Measurements from ENCODE around the gene EIF5.

Gene EIF5

GRCh38 chr14:103361867-103362266 lies 27.8 kb downstream of the EIF5 start:
- TF ChIP-seq ZFX (IDR thresholded peaks at IDR 0.05) (no peak), CTCF (conservative IDR thresholded peaks at IDR 0.05) (no peak)
- no peak overlapping the region for H3K27ac ChIP-seq

GRCh38 chr14:103362780-103363179 lies 28.7 kb downstream of the EIF5 start:
- TF ChIP-seq CTCF (conservative IDR thresholded peaks at IDR 0.05), result no peak
- no peak for TF ChIP-seq ZFX (IDR thresholded peaks at IDR 0.05)
- no peak overlapping the region for H3K27ac ChIP-seq

- TF ChIP-seq ZFX (IDR thresholded peaks at IDR 0.05) (no peak), CTCF (conservative IDR thresholded peaks at IDR 0.05) (no peak)
- H3K27ac ChIP-seq, result no peak overlapping the region
Observed at GRCh38 chr14:103366741-103367140, 32.7 kb downstream of the EIF5 start.

- no peak overlapping the region for H3K27ac ChIP-seq
- TF ChIP-seq ZFX (IDR thresholded peaks at IDR 0.05) (no peak), CTCF (conservative IDR thresholded peaks at IDR 0.05) (no peak)
Observed at GRCh38 chr14:103367995-103368394, 34.0 kb downstream of the EIF5 start.

- no peak overlapping the region for H3K27ac ChIP-seq
- no peak for TF ChIP-seq ZFX (IDR thresholded peaks at IDR 0.05)
- TF ChIP-seq CTCF (conservative IDR thresholded peaks at IDR 0.05), result no peak
Observed at GRCh38 chr14:103370087-103370486, 36.0 kb downstream of the EIF5 start.

- H3K27ac ChIP-seq, result no peak overlapping the region
- TF ChIP-seq CTCF (conservative IDR thresholded peaks at IDR 0.05), result no peak
- TF ChIP-seq ZFX (IDR thresholded peaks at IDR 0.05), result no peak
Observed at GRCh38 chr14:103372017-103372416, 38.0 kb downstream of the EIF5 start.

GRCh38 chr14:103372552-103373304 lies 38.7 kb downstream of the EIF5 start:
- no peak for TF ChIP-seq CTCF (conservative IDR thresholded peaks at IDR 0.05)
- no peak overlapping the region for H3K27ac ChIP-seq

Measured in C4-2B (cell line).